Neuronal stem cell (in vitro differentiated cells): ENCODE data around the gene PEX11G.

Experiments
- DNase-seq: peaks from one replicate; pipeline ENCODE4 v3.0.0-alpha.2; 2013; ENCODE audit warnings: low spot score
- H2AFZ ChIP-seq: one replicate; pipeline ENCODE4 v1.6.1; 2013; ENCODE audit warnings: mild to moderate bottlenecking, low read length, inconsistent platforms
- H2AK5ac ChIP-seq: 2 replicates; pipeline ENCODE4 v1.6.1; 2013; ENCODE audit warnings: low read depth, mild to moderate bottlenecking, inconsistent platforms, low read length, moderate library complexity, mixed read lengths
- H2BK120ac ChIP-seq: 2 replicates; pipeline ENCODE4 v1.6.1; 2013; ENCODE audit warnings: low read depth, mild to moderate bottlenecking, inconsistent platforms, low read length, moderate library complexity, mixed read lengths
- H2BK12ac ChIP-seq: one replicate; pipeline ENCODE4 v1.6.1; 2013; ENCODE audit warnings: low read length, inconsistent platforms
- H2BK15ac ChIP-seq: 2 replicates; pipeline ENCODE4 v1.6.1; 2013; ENCODE audit warnings: mild to moderate bottlenecking, low read length, inconsistent platforms, mixed read lengths
- H2BK5ac ChIP-seq: one replicate; pipeline ENCODE4 v1.6.1; 2013; ENCODE audit warnings: inconsistent platforms, mild to moderate bottlenecking, low read length, moderate library complexity
- H3K14ac ChIP-seq: one replicate; pipeline ENCODE4 v1.6.1; 2013; ENCODE audit warnings: low read length, inconsistent platforms
- H3K18ac ChIP-seq: 2 replicates; pipeline ENCODE4 v1.6.1; 2013; ENCODE audit warnings: low read length, inconsistent platforms
- H3K23ac ChIP-seq: 2 replicates; pipeline ENCODE4 v1.6.1; 2013; ENCODE audit warnings: low read depth, mild to moderate bottlenecking, mixed read lengths, low read length, inconsistent platforms; ENCODE audit not compliant: poor library complexity
- H3K27ac ChIP-seq: replicated peaks from 3 replicates; pipeline ENCODE4 v1.5.1; 2013; ENCODE audit warnings: low read length, inconsistent platforms
- H3K27me3 ChIP-seq, 3 experiments: 2 replicates each; pipeline ENCODE4 v1.6.1; 2013; ENCODE audit warnings: low read length in 3 of 3, mild to moderate bottlenecking in 2 of 3, inconsistent platforms in 1 of 3, low read depth in 1 of 3, mixed read lengths in 1 of 3, moderate library complexity in 1 of 3; ENCODE audit not compliant: control insufficient read depth in 3 of 3, insufficient read depth in 3 of 3
- H3K36me3 ChIP-seq, 2 donors: replicated peaks in 1 of 2; 2 replicates each; pipeline ENCODE4 v1.6.1; 2013; ENCODE audit warnings: low read length in 2 of 2; ENCODE audit not compliant: control insufficient read depth in 2 of 2, insufficient read depth in 2 of 2
- H3K4ac ChIP-seq: 2 replicates; pipeline ENCODE4 v1.6.1; 2013; ENCODE audit warnings: inconsistent platforms, mild to moderate bottlenecking, low read length, moderate library complexity
- H3K4me1 ChIP-seq, 2 donors: 1 replicate in 1 of 2; 2 replicates in 1 of 2; pipeline ENCODE4 v1.6.1; 2013; ENCODE audit warnings: low read length in 2 of 2, low read depth in 1 of 2; ENCODE audit not compliant: control insufficient read depth in 2 of 2, insufficient read depth in 1 of 2
- H3K4me2 ChIP-seq: one replicate; pipeline ENCODE4 v1.6.1; 2013; ENCODE audit warnings: mild to moderate bottlenecking, low read length, inconsistent platforms; ENCODE audit not compliant: insufficient read depth, poor library complexity, severe bottlenecking
- H3K4me3 ChIP-seq, 2 donors: 2 replicates each; pipeline ENCODE4 v1.5.1; 2013; ENCODE audit warnings: low read length in 2 of 2, mild to moderate bottlenecking in 2 of 2, inconsistent platforms in 1 of 2, moderate library complexity in 1 of 2
- H3K79me1 ChIP-seq: one replicate; pipeline ENCODE4 v1.6.1; 2013; ENCODE audit warnings: low read depth, mild to moderate bottlenecking, inconsistent platforms, low read length, moderate library complexity
- H3K9ac ChIP-seq: one replicate; pipeline ENCODE4 v1.6.1; 2013; ENCODE audit warnings: mild to moderate bottlenecking, low read depth, low read length, inconsistent platforms; ENCODE audit not compliant: poor library complexity
- H3K9me3 ChIP-seq, 2 donors: replicated peaks in 1 of 2; 2 replicates each; pipeline versions ENCODE3 to v1.6.1; 2013; ENCODE audit warnings: low read length in 2 of 2, mild to moderate bottlenecking in 2 of 2, inconsistent platforms in 1 of 2, low read depth in 1 of 2, mixed read lengths in 1 of 2, moderate library complexity in 1 of 2; ENCODE audit not compliant: control insufficient read depth in 2 of 2, insufficient read depth in 1 of 2
- H4K8ac ChIP-seq: one replicate; pipeline ENCODE4 v1.6.1; 2013; ENCODE audit warnings: low read depth, mild to moderate bottlenecking, inconsistent platforms, low read length, moderate library complexity
- H4K91ac ChIP-seq: one replicate; pipeline ENCODE4 v1.6.1; 2013; ENCODE audit warnings: low read length, low read depth, mild to moderate bottlenecking, inconsistent platforms; ENCODE audit not compliant: poor library complexity
- WGBS, 2 donors: extraction: QIAGEN DNeasy Blood & Tissue Kit; methylation state at CpG; one replicate each; pipeline ENCODE4 v1.1.7; 2013; ENCODE audit warnings: missing lambda C conversion rate in 2 of 2, mixed read lengths in 1 of 2; ENCODE audit not compliant: insufficient read length in 2 of 2, insufficient replicate concordance in 1 of 2; ENCODE audit errors: extremely low coverage in 2 of 2; 5-methylcytosine and 5-hydroxymethylcytosine counted together

PEX11G gene

DNA sequence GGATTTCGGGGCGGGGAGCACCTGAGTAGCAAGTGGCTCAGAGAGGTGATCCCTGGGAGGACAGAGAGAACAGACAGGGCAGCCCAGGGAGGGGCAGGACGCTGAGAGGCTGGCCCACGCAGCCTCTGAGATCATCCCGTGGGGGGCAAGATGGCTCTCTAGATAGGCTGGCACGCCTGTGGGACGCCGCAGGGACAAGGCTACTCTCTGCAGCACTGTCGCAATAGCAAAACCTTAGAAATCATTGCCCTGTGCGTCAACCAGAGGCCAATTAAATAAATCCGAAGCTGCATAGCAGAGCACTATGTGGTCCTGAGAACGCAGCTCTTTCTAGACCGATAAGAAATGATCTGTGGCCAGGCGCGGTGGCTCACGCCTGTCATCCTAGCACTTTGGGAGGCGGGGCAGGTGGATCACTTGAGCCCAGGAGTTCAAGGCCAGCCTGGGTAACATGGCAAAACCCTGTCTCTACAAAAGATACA, 5.1 kb downstream of the PEX11G start:
- peak overlapping the region; percentile 79 for H2AK5ac ChIP-seq
- no peak overlapping the region for H4K91ac ChIP-seq
- no peaks in the 10 kb centered on the region for H3K27me3 ChIP-seq
- H2AFZ ChIP-seq, result no peak overlapping the region
- H2BK120ac ChIP-seq, result no peak overlapping the region
- H3K9me3 ChIP-seq, result no peaks in the 10 kb centered on the region
- H3K9ac ChIP-seq, result no peak overlapping the region
- H3K4me3 ChIP-seq, result no peak overlapping the region
- H3K4me2 ChIP-seq, result no peak overlapping the region
- H3K14ac ChIP-seq, result no peak overlapping the region
- H3K27ac ChIP-seq, result no peak overlapping the region
- H3K18ac ChIP-seq, result no peak overlapping the region
- H2BK15ac ChIP-seq, result no peak overlapping the region
- peaks cover 5 to 11% of the 10 kb centered on the region in 2 donors for H3K4me1 ChIP-seq
- H3K4ac ChIP-seq, result no peak overlapping the region
- no CpG with 5 or more reads among the region's 17 CpGs for WGBS, 2 donors
- H3K23ac ChIP-seq, result peak overlapping the region; percentile 3
- peaks cover 1% of the 10 kb centered on the region for H3K79me1 ChIP-seq
- H3K36me3 ChIP-seq, result no peaks in the 10 kb centered on the region
- no peak for DNase-seq
- H2BK12ac ChIP-seq, result no peak overlapping the region
- no peak overlapping the region for H4K8ac ChIP-seq
- H2BK5ac ChIP-seq, result no peak overlapping the region

DNA sequence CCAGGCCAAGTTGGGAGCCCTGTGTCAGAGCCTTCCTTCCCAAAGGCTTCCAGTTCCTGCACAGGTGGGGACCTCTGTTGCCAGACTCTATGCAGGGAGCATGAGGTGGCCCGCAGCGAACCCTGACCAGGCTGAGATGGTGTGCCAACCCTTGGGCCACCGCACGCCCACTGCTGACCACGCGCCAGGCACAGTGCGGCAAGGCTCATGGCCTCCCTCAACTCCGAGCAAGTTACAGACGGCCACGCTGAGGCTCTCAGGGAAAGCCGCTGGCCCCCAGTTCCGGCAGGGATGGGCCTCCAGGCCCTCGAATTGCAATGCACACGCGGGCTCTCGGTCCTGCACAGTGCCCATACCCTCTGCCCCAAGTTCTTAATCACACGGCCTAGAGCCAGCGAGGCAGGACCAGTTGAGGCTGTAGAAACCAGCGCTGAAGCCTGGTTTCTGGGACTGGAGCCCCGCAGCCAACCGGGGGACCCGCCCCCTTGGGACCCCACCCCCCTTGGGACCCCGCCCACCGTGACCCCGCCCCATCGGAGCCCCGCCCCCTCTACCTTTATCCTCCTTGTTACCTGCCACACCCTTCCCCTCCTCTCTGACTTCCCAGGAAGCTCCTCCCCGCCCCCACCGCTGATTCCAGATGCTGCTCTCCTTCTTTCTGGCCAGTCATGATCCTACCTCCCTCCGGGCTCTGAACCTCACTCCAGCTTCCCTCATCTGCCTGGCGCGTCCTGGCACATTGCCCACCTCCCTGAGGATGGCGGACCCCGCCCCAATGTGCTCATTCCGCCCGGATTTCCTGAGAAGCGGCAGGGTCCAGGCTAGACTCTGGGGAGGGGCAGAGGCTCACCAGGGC, 6.0 kb downstream of the PEX11G start:
- Histone ChIP-seq H3K4me2 (no peak overlapping the region), H4K8ac (peak overlapping the region; percentile 43), H3K18ac (peak overlapping the region; percentile 94), H2AK5ac (peak overlapping the region; percentile 94), H3K23ac (peak overlapping the region; percentile 73), H3K27me3 (no peaks in the 10 kb centered on the region), H3K36me3 (no peaks in the 10 kb centered on the region), H4K91ac (no peak overlapping the region), H3K4me1 (peaks cover 3 to 11% of the 10 kb centered on the region in 2 donors), H3K4ac (no peak overlapping the region), H3K79me1 (peaks cover 1% of the 10 kb centered on the region), H2BK120ac (no peak overlapping the region), H3K14ac (peak overlapping the region; percentile 56), H2BK5ac (no peak overlapping the region), H2AFZ (no peak overlapping the region), H3K9ac (peak overlapping the region; percentile 44), H2BK12ac (no peak overlapping the region), H3K4me3 (no peak overlapping the region), H3K27ac (no peak overlapping the region), H2BK15ac (no peak overlapping the region), H3K9me3 (no peaks in the 10 kb centered on the region)
- no CpG with 5 or more reads among the region's 37 CpGs for WGBS, 2 donors
- DNase-seq, result no peak

DNA sequence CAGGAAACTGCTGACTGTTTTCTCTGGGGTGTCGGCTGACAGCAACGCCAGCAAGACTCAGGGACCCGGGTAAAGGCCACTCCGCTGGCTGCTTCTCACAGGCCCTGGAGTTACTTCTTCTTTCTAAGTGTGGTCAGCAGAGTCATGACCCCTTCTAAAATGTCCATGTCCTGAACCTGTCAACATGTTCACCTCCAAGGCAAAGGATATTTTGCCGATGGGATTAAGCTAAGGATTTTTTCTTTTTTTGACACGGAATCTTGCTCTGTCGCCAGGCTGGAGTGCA, 7.9 kb downstream of the PEX11G start:
- no peak overlapping the region for H2BK15ac ChIP-seq

DNA sequence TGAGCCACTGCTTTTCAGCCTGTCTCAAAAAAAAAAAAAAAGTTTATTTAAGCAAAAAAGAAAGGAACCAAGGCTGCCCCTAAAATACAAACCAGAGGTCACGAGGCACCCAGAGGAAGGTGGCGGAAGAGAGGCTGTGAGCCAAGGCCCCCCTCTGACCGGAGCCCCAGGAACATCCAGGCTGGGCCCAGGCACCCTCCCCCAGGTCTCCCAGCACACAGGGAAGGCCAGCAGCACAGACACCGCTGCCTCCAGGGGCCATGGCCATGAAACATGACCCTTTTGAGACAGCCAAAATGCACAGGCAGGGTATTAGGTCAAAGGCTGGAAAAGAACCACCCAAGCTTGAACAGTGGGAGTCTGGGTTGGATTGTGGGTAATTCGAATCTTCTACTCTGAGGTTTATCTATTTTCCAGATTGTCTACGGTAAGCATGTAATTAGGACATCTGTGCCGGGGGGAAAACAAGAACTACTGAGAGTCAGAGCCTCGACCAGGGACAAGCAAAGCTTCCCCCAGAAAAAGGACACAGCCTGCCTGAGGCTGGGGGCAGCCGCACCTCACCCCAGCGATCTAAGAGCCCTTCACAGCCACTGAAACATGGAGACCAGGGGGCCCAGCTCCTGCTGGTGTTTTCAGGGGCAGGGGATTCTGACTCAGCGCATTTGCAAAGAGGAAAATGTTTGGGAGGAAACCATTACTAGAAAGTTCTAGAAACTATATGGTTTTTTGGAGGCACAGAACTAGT, 8.4 kb downstream of the PEX11G start:
- Histone ChIP-seq H3K14ac (no peak overlapping the region), H3K27ac (no peak overlapping the region), H3K4me3 (peak overlapping the region in 1 of 2 donors; percentile 19), H2BK12ac (no peak overlapping the region), H2BK15ac (no peak overlapping the region), H3K18ac (no peak overlapping the region), H3K4me2 (no peak overlapping the region), H3K4ac (no peak overlapping the region), H2BK5ac (no peak overlapping the region), H3K79me1 (peaks cover 2% of the 10 kb centered on the region), H4K8ac (no peak overlapping the region), H3K23ac (no peak overlapping the region), H4K91ac (no peak overlapping the region), H3K27me3 (no peaks in the 10 kb centered on the region), H2AK5ac (no peak overlapping the region), H3K4me1 (peaks cover 3 to 11% of the 10 kb centered on the region in 2 donors), H3K36me3 (no peaks in the 10 kb centered on the region), H3K9me3 (no peaks in the 10 kb centered on the region), H3K9ac (no peak overlapping the region), H2AFZ (peak overlapping the region; percentile 66), H2BK120ac (no peak overlapping the region)
- WGBS, 2 donors, result no CpG with 5 or more reads among the region's 11 CpGs
- DNase-seq, result no peak

More for the DNA sequence above, 7.9 kb downstream of the PEX11G start:
- H4K8ac ChIP-seq, result no peak overlapping the region
- no peak overlapping the region for H3K4ac ChIP-seq
- no peak overlapping the region for H3K14ac ChIP-seq
- H3K9ac ChIP-seq, result no peak overlapping the region
- no peak overlapping the region for H2BK12ac ChIP-seq
- H3K23ac ChIP-seq, result no peak overlapping the region
- WGBS, 2 donors, result no CpG with 5 or more reads among the region's 7 CpGs
- no peaks in the 10 kb centered on the region for H3K9me3 ChIP-seq
- H3K79me1 ChIP-seq, result peaks cover 4% of the 10 kb centered on the region
- DNase-seq, result no peak
- H3K27me3 ChIP-seq, result no peaks in the 10 kb centered on the region
- H3K27ac ChIP-seq, result no peak overlapping the region
- no peaks in the 10 kb centered on the region for H3K36me3 ChIP-seq
- no peak overlapping the region for H4K91ac ChIP-seq
- no peak overlapping the region for H2BK5ac ChIP-seq
- H2AFZ ChIP-seq, result no peak overlapping the region
- no peak overlapping the region for H2AK5ac ChIP-seq
- no peak overlapping the region for H3K18ac ChIP-seq
- H3K4me3 ChIP-seq, result no peak overlapping the region
- no peak overlapping the region for H2BK120ac ChIP-seq
- peaks cover 3 to 11% of the 10 kb centered on the region in 2 donors for H3K4me1 ChIP-seq
- H3K4me2 ChIP-seq, result no peak overlapping the region
